GM18870 (cell line): Measurements from ENCODE around the gene ZNF804A.
"Not testable (repeated sequence)": the region's sequence is repeated elsewhere in the genome, so short reads cannot be mapped to it uniquely, and the experiment has no call there.

ENCODE experiments used
- ATAC-seq: cut with Tn5 transposase; IDR thresholded peaks from one replicate; pipeline ENCODE4 v1.9.1; 2021; ENCODE audit warnings: moderate library complexity; ENCODE audit not compliant: unreplicated experiment

ZNF804A gene

DNA sequence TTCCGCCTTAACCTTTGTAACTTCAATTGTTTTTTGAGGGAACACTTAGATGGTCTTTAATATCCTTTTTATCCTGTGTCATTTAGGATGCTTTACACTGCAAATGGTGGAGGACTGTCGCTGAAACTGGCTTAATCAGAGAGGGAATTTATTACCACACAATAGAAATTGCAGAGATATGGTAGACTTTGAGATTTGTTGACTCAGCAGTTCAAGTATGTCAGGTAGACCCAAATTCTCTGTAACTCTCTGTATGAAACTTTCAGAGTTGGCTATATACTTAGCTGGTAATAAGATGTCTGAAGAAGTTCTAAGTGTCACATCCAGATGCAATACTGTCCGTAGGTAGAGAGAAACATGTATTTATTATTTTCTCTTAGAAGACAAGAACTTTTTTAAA lies 100.1 kb downstream of the ZNF804A start:
- no peak for ATAC-seq

DNA sequence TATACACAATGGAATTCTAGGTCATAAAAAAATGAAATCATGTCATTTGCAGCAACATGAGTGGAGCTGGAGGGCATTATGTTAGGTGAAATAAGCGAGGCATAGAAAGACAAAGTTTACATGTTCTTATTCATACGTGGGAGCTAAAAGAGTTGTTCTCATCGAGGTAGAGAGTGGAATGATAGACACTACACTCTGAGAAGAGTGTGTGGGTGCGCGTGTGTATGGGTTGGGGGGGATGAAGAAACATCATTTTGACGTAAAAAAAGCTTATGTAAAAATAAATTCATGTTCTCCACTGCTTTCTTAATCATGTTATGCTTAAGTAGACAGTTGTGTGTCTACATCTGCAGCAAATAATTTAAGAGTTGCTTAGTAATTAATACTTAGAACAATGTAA lies 123.6 kb downstream of the ZNF804A start:
- ATAC-seq: no peak

DNA sequence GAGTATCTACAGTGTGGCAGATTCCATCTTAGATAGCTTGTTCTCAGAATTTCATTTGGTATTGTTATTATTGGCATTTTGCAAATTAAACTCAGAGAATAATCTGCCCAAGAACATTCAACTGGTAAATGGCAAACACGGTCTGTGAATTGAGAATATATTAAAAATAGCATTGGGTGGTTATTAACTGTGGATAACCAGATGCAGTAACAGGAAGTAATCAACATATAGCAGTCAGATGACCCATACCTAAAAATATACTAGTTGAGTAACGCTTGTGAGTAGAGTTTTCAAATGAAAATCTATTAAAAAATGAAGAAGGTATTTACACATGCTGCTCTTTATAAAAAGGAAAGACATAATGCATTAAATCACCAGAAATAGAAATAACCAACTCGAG lies 129.5 kb downstream of the ZNF804A start:
- no peak for ATAC-seq

DNA sequence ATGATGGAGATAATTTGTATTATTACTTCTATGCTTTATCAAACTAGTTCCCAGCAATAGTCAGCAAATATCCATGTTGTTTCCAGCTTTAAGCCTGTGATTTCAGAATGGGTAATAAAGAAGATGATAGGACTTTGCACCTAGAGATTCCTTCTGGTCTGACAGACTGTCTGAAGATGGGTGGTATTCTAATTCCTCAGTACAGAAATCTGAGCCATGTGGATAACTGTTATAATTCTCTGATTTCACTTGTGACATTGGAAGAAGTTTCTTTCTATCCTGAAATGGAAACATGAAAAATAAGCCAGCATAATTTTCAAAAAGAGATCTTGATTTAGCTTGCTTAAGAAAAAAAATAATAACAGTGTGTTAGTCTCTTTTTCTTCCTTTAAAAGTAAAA lies 130.1 kb downstream of the ZNF804A start:
- no peak for ATAC-seq

DNA sequence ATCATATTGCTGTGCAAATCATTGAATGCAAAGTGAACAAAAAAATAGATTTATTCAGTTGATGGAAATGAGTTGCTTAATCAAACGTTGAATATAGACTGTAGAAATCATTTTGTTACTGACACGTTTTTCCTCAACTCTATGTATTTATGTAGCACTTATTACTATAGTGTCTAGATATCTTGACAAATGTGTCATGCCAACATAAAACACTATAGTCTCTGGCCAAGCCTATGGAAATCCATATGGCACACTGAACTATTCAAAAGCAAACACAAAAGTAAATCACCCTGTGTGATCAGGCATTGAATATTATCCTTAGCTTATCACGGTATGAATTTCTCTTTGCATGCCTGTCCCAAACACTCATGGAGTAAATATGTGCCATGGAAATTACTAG lies 131.3 kb downstream of the ZNF804A start:
- no peak for ATAC-seq

DNA sequence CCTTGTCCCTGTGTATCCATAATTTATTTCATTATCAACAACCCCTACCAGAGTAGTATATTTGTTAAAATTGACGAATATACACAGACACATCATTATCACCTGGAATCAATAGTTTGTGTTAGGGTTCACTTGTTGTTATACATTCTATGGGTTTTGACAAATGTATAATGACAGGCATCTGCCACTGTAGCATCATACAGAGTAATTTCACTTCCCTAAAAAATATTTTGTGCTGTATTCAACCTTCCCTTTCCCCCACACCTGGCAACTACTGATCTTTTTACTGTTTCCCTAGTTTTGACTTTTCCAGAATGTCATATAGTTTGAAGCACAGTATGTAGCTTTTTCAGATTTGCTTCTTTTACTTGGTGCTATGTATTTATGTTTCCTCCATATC lies 132.0 kb downstream of the ZNF804A start:
- ATAC-seq: peak; percentile 80

DNA sequence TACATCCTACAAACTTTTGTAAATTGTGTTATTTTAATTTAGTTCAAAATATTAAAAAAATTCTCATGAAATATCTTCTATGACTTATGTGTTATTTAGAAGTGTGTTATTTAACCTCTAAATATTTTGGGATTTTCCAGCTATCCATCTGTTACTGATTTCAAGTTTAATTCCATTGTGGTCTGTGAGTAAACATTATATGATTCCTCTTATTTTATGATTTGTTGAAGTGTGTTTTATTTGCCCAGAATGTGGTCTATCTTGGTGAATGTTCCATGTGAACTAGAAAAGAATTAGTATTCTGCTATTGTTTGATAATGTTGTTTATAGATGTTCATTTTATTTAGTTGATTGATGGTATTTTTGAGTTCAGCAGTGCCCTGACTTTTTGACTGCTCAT lies 136.0 kb downstream of the ZNF804A start:
- ATAC-seq: no peak

DNA sequence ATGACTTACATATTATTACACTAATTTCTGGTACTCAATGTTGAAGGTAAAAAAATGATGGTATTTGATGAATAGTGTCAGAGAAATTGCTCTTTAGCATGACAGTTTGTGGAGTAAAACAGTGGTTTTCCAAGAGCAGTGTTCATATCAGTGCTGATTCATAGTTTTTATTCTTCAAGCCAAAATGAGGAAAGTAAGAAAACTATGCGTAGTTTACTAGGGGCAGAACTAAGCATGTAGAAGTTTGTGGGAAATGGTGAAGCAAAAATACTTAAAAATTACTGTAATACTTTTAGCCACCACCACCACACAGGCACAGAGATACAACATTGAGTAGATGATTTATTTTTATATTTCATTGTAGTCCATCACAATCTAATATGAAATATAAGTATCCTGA lies 137.3 kb downstream of the ZNF804A start:
- ATAC-seq: no peak

DNA sequence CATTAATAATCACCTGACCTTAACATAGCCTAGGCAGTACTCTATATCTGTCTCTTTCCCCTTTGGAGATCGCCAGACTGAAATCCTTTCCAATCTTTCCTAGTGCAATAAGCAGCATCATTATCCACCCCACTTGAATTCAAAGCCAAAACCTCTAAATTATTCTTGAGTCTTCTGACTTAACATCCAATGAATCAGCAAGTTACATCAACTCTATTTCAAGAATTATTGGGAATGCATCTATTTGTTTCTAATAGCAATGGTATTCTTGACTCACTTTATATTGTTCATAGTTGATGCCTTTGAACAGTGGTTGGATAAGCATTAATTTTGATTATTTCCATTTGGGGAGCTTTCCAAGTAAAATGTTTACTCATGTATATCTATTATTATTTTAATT lies 144.8 kb downstream of the ZNF804A start:
- ATAC-seq: no peak

DNA sequence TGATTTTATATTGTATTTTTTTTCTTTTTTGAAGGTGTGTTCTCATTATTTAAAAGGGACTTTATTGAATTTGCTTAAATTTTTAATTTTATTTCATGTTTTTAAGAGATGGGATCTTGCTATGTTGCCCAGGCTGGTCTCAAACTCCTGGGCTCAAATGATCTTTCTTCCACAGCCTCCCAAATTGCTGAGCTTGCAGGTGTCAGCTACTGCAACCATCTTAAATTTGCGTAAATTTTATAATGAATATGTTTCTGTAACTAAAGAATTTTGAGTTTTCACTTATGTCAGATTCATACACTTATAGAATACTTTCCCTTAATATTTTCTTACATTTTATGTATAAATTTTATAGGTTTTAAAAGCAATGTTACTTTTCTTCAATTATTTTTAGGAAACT lies 157.8 kb downstream of the ZNF804A start:
- ATAC-seq: no peak

DNA sequence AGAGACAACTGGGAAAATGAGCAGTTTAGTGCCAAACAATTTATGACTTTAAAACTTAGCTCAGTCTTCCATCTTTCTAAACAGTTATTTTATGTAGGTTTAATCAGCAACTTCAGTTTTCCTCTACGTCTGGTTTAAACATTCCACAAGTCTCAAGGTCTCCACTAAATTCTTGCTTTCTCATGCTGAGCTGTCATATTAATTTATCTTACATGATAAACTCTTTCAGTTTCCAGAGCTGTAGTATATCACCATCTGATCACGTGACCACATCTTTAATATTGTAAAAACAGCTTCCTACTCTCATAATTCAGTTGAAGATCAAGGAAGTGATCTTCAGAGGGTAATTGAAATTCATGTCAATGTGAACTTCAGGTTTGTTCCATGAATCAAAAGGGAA lies 158.6 kb downstream of the ZNF804A start:
- no peak for ATAC-seq

DNA sequence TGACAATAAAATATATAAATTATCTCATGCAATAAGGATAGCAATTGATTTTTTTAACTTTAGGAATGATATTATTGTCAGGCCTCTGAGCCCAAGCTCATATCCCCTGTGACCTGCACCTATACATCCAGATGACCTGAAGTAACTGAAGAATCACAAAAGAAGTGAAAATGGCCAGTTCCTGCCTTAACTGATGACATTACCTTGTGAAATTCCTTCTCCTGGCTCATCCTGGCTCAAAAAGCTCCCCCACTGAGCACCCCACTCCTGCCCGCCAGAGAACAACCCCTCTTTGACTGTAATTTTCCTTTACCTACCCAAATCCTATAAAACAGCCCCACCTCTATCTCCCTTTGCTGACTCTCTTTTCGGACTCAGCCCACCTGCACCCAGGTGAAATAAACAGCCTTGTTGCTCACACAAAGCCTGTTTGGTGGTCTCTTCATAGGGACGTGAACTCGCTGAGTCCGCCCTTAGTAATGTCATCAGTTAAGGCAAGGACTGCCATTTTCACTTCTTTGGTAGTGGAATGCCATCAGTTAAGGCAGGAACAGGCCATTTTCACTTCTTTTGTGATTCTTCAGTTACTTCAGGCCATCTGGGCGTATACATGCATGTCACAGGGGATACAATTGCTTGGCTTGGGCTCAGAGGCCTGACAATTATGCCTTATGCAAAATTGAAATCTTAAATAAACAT lies 161.4 kb downstream of the ZNF804A start:
- not testable (repeated sequence) for ATAC-seq

DNA sequence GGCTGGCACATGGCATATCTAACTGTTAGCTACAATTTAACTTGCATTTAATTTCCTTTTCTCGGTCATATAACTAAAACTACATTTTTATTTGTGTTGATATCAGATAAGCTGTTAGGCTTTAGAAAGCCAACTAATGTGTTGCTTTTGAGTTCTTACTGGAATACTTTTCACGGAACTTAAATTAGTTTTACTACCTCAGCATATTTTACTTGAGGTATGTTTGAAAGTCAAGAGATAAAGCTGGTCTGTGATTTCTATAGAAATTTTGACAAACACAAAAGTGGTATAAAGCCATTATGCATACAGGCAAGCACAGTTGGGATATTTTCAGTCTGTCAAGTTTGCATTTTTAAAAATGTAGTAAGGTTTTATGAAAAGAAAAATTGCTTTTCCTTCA lies 162.6 kb downstream of the ZNF804A start:
- no peak for ATAC-seq

DNA sequence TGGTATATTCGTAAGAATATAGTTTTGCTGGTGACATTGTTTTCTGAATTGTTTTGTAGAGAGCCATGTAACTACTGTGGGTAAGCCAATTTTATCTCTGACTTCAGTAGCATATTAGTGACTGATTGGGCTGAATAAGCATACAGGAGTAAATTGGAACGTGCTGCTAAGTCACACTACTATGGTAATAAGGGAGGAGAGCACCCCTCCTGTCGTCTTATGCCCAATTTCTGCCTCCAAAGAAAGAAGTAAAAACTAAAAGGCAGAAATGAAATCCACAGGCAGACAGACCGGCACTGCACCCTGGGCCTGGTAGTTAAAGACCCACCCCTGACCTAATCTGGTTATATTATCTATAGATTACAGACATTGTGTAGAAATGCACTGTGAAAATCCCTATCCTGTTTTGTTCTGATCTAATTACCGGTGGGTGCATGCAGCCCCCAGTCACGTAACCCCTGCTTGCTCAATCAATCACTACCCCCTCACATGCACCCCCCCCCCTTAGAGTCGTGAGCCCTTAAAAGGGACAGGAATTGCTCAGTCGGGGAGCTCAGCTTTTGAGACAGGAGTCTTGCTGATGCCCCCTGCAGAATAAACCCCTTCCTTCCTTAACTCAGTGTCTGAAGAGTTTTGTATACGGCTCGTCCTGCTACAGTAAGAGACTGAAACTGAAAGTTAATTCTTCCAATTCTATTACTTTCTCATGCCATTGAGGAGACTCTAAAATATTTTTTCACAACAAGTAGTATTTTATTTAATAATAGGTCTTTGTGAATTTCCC lies 167.0 kb downstream of the ZNF804A start:
- ATAC-seq: peak; percentile 72

DNA sequence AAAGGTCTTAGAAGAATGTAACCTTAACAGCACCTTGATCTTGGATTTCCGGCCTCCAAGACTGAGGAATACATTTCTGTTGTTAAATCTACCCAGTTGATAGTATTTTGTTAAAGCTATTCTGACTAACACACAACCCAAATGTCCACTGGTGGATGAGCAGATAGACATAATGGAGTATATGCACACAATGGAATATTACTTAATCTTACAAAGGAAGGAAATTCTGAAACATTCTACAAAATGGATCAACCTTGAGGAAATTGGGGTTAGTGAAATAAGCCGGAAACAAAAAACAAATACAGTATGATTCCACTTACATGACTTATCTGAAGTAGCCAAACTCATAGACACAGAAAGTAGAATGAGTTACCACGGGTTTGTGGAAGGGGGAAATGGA lies 168.7 kb downstream of the ZNF804A start:
- no peak for ATAC-seq

DNA sequence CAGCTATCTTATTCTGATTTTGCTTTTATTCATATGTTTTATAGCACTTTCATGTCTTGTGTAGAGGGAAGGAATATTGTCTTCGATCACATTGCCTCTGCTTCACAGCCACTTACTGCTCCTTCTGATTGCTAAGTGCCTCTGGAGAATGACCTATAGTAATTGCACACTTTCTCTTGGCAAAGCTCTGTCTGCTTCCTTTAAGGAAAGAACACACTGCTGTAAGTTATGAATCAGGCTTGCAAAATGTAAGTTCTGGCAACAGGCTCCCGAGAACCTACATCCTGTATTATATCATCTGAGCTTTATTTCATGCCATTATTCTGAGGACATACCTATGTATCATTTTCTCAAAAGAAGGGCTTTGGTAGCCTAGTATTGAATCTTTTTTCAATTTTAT lies 170.7 kb downstream of the ZNF804A start:
- ATAC-seq: no peak

DNA sequence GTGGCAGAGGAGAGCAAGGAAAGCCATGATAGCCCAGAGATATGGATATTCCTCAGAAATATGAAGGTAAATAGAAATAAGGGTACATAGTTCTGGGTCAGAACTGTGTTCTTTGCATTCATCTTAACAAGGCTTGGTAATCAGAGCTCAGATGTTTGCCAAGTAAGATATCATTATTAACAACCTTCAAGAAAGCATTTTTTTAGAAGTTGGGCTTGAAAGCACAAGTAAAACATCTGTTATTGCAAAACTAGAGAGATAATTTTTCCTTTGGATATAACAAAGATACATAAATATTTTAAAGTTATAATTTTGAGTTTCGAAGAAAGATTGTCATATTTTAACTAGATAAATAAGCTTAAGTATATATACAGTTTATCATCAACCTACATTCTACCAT lies 171.4 kb downstream of the ZNF804A start:
- ATAC-seq: no peak

DNA sequence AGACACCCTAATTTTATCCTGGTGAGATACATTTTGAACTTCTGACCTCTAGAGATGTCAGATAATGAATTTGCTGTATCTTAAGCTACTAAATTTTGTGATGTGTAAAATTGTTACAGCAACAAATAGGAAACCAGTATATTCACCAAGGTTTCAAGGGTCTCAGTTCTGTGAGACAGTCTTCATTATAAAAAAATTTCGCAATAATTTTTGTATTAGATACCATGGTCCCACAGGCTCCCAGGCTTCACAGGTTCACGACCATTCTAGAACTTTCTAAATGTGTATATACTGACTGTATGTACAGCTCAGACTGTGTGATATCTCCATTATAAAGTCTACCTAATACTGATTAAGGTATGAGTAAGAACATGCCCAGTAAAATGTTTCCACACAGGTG lies 181.4 kb downstream of the ZNF804A start:
- no peak for ATAC-seq

DNA sequence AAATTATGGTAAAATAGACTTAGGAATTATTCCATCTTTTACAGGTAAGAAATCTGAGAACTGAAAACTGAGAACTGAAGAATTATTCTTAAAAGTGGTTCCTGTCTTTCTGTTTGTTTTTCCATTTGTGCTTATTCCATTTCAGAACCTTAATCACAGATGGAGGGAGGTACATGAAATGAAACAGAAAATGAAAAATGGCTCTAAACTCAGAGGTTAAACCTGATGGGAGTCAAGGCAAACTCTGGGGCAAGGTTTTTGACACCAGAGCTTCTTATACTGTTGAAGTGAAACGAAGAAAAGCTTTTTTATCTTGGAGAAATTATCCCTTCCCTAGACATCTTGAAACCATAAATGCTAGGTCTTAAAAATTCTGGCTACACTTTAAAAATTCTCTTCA lies 182.1 kb downstream of the ZNF804A start:
- ATAC-seq: no peak

DNA sequence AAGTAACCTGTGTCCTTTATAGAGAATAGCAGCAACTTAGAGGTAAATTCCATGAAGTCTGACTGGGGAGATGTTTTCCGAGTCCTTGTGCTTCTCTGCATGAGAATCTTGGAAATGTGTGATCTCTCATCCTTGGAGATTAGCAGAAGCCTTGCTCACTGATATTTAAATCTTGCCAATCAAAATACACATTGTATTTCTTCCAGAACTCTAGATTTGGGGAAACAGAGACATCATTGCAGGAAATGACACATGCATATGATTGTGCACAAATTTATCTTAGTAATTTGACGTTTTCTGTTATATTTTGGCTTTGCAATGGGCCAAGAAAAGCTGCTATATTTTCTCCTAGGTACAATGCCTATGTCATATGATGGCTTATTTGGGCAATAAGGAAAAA lies 182.6 kb downstream of the ZNF804A start:
- no peak for ATAC-seq

DNA sequence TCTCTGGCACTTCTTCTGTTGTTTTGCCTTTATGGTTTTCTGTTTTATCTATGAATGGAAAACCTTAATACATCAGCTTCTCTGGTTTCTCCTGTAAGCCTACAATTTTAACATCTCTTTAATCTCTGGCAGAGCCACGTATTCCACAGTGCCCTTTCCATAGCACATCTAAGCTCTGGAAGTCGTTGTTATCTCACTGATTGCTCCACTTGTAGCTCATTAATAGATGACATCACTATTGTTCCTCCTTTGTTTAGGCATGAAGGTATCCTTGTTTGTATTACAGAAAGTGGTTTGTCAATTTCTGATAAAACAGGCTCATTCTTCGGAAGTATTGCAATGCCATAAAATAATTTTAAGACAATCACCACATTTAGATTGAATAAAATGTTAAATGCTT lies 185.2 kb downstream of the ZNF804A start:
- ATAC-seq: no peak

DNA sequence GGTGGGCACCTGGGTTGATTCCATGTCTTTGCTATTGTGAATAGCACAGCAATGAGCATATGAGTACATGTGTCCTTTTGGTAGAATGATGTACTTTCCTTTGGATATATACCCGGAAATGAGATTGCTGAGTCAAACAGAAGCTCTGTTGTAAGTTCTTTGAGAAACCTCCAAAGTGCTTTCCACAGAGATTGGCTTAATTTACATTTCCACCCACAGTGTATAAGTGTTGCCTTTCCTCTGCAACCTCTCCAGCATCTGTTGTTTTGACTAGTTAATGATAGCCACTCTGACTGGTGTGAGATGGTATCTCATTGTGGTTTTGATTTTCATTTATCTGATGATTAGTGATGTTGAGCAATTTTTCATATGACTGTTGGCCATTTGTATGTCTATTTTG lies 194.8 kb downstream of the ZNF804A start:
- ATAC-seq: no peak

DNA sequence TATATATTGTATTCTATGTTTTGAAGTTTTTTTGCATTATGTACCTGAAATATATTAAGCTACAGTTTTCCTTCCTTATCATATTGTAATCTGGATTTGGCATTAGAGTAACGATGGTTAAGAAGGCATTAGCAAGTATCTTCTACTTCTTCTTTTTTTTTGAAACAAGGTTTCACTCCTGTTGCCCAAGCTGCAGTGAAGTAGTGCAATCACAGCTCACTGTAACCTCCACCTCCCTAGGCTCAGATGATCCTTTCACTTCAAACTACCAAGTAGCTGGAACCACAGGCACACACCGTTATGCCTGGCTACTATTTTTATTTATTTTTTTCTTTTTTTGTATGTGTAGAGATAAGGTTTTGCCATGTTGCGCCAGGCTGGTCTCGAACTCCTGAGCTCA lies 201.1 kb downstream of the ZNF804A start:
- no peak for ATAC-seq
